Measurements from ENCODE around the gene GSTM1.
"Not testable (repeated sequence)": the region's sequence is repeated elsewhere in the genome, so short reads cannot be mapped to it uniquely, and the experiment has no call there.

Gene GSTM1

GRCh38 chr1:109661391-109661790 is 26.2 kb upstream of the GSTM1 start:
- no peak for DNase-seq

GRCh38 chr1:109664671-109665070 is 22.9 kb upstream of the GSTM1 start:
- DNase-seq = no peak

GRCh38 chr1:109667452-109668122 is 20.0 kb upstream of the GSTM1 start, which contains the start of gene GSTM2:
GSTM2 (plus strand) TSS chr1:109668057; CDS start chr1:109668116, 59 bp downstream.
- no peak for DNase-seq

GRCh38 chr1:109668123-109668775 is 19.4 kb upstream of the GSTM1 start:
- no peak for DNase-seq

GRCh38 chr1:109669246-109669948 is 18.2 kb upstream of the GSTM1 start:
- DNase-seq = no peak

DNA sequence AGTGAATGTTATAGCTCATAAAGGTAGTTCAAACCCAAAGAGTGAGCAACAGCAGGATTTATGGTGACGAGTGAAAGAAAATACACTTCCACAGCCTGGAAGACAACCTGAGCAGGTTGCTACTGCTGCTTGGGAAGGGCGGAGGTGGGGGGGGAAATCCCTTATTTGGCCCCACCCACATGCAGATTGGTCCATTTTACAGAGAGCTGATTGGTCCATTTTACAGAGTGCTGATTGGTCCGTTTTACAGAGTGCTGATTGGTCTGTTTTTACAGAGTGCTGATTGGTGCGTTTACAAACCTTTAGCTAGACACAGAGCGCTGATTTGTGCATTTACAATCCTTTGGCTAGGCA is 17.7 kb upstream of the GSTM1 start:
- DNase-seq = not testable (repeated sequence)

- no peak for DNase-seq
Measured at GRCh38 chr1:109671067-109671466, 16.6 kb upstream of the GSTM1 start.

- not testable (repeated sequence) for DNase-seq
Measured at GRCh38 chr1:109673861-109674260, 13.8 kb upstream of the GSTM1 start.

- not testable (repeated sequence) for DNase-seq
Measured at GRCh38 chr1:109676683-109677381, 10.8 kb upstream of the GSTM1 start.

GRCh38 chr1:109677459-109677858 is 10.2 kb upstream of the GSTM1 start:
- DNase-seq = no peak

GRCh38 chr1:109678637-109679036 is 9.0 kb upstream of the GSTM1 start:
- DNase-seq = not testable (repeated sequence)

- not testable (repeated sequence) for DNase-seq
Measured at GRCh38 chr1:109684777-109685176, 2.8 kb upstream of the GSTM1 start.

GRCh38 chr1:109685399-109685798 is 2.2 kb upstream of the GSTM1 start:
- not testable (repeated sequence) for DNase-seq

- not testable (repeated sequence) for DNase-seq
Measured at GRCh38 chr1:109685890-109686289, 1.7 kb upstream of the GSTM1 start.

DNA sequence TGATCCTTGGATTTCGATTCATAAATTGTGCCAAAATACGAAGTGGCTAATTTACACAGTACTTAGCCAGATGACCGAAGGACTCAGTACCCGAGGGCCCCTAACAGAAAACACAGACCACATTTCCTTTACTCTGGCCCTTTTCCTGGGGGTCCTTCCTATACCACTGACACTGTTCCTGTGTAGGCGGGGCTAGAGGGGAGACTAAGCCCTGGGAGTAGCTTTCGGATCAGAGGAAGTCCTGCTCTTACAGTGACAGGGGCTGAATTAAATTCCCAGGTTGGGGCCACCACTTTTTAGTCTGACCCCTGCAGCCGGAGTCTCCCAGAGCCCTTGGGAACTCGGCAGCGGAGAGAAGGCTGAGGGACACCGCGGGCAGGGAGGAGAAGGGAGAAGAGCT is 508 bp upstream of the GSTM1 start:
- DNase-seq = not testable (repeated sequence)

DNA sequence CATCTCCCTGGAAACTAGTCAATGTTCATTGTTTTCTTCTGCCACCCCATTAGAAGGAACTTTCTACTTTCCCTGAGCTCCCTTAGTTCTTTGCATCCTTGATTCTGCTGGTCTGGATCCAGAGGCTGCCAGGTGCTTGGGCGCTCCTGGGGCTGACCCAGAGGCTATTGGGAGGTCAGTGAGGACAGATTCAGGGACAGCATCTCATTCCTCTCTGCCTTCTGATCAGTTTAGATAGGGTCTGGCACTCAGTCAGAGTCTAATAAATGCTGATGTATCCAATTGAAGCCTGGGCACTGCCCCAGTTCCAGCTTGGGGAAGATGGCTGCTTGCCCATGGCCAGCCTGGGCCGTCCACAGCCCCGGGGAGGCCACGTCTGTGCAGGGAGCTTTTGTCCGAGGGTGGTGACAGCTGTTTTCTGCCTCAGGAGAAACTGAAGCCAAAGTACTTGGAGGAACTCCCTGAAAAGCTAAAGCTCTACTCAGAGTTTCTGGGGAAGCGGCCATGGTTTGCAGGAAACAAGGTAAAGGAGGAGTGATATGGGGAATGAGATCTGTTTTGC is 2.3 kb downstream of the GSTM1 start:
- DNase-seq = no peak

DNA sequence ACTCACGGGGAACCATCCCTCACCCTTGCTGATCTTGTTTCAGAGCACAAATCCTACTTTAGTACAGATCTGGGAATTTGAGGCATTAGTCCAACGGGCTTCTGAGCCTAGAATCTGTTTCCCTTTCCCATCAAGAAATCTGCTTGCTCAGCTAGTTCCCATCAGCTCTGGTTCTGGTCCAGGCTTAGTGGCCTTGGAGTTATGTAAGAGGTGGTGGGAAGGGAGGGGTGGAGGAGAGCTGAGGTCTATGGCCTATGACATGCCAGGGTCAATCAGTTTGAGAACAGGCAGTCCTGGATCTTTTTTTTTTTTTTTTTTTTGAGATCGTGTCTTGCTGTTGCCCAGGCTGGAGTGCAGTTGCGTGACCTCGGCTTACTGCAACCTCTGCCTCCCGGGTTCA is 4.1 kb downstream of the GSTM1 start:
- DNase-seq = no peak

GRCh38 chr1:109694400-109694799 is 6.8 kb downstream of the GSTM1 start:
- not testable (repeated sequence) for DNase-seq

DNA sequence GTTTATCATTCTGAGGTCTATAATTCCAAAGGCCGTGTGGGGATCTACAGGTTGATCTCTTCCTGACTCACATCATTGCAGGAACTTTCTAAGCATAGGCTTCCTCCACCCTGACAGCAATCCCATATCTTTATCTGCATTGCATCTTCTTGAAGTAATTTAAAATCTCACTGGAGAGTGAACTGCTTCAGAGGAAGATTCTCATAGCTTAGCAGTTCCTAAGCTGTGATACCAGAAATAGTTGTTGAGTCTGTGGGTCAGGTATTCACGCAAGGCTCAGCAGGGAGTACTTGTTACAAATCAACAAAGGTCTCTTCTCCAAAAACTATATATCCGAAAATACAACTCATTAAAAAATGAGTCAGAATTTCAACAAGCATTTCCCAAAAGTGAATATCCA is 7.5 kb downstream of the GSTM1 start:
- DNase-seq = not testable (repeated sequence)

GRCh38 chr1:109697066-109697465 is 9.4 kb downstream of the GSTM1 start:
- no peak for DNase-seq

- not testable (repeated sequence) for DNase-seq
Measured at GRCh38 chr1:109697861-109698260, 10.2 kb downstream of the GSTM1 start.

DNA sequence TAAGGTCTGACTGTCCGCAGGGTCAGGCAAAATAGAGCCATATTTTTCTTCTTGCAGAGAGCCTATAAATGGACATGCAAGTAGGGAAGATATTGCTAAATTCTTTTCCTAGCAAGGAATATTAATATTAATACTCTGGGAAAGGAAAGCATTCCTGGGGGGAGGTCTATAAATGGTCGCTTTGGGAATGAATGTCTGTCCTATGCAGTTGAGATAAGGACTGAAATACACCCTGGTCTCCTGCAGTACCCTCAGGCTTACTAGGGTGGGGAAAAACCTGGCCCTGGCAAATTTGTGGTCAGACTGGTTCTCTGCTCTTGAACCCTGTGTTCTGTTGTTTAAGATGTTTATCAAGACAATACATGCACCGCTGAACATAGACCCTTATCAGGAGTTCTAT is 15.3 kb downstream of the GSTM1 start:
- DNase-seq = not testable (repeated sequence)

- no peak for DNase-seq
Measured at GRCh38 chr1:109704173-109704572, 16.6 kb downstream of the GSTM1 start.

Measured in COR-L47 (cell line).